PFSK-1 (cell line): Measurements from ENCODE around the gene RALB.

ENCODE experiments used
- POLR2AphosphoS5 ChIP-seq: IDR thresholded peaks from 2 replicates; pipeline ENCODE4 v1.6.1; 2012; ENCODE audit warnings: low read depth, mild to moderate bottlenecking, control low read depth, low read length, moderate library complexity
- REST ChIP-seq, 2 experiments: IDR thresholded peaks; 2 replicates each; pipeline versions ENCODE4 v1.6.1 to v1.8.0; 2011 to 2012; ENCODE audit warnings: low read depth in 2 of 2, low read length in 2 of 2, control low read depth in 1 of 2, inconsistent platforms in 1 of 2, mild to moderate bottlenecking in 1 of 2, moderate library complexity in 1 of 2; ENCODE audit not compliant: insufficient read depth in 1 of 2
- SIN3A ChIP-seq: IDR thresholded peaks from 2 replicates; pipeline ENCODE4 v1.6.1; 2012; ENCODE audit warnings: mild to moderate bottlenecking, low read length, moderate library complexity, borderline replicate concordance; ENCODE audit not compliant: insufficient read depth
- TAF1 ChIP-seq: IDR thresholded peaks from 2 replicates; pipeline ENCODE4 v1.6.1; 2012; ENCODE audit warnings: low read length, control low read depth, borderline replicate concordance; ENCODE audit not compliant: insufficient read depth

- TF ChIP-seq POLR2AphosphoS5, result no peak
- TF ChIP-seq REST (IDR thresholded peaks at IDR 0.05; ENCODE audit: insufficient read depth in 1 of 2, low read depth in 2 of 2, low read length in 2 of 2), result no peak
- no peak for TF ChIP-seq TAF1
- no peak for TF ChIP-seq SIN3A
Observed at GRCh38 chr2:120210270-120210693, 42.4 kb upstream of the RALB start.
